Activated T-cell treated with anti-CD3 and anti-CD28 coated beads, Interleukin-2, amount 50 U/mL, for 4 hours (primary cell): Measurements from ENCODE around the gene ECM1. TPM values are rescaled to one million over a fixed set of nuclear protein-coding genes. Genes with fewer than 3 reads are reported as not detected.

Experiments
- ATAC-seq, 2 donors: fragments of 200-7000 bp; cut with Tn5 transposase; one replicate each; pipeline ENCODE4 v1.10.0; 2021
- DNase-seq: peaks from one replicate; pipeline ENCODE4 v3.0.0-alpha.2; 2020
- H3K27me3 Mint-ChIP-seq: one replicate; pipeline ENCODE4 v1.8.0; 2021; ENCODE audit warnings: low read depth, mixed read lengths
- H3K36me3 Mint-ChIP-seq: one replicate; pipeline ENCODE4 v1.8.0; 2022; ENCODE audit warnings: mixed read lengths; ENCODE audit not compliant: insufficient read depth
- H3K4me1 Mint-ChIP-seq: one replicate; pipeline ENCODE4 v1.8.0; 2021; ENCODE audit warnings: low read depth, mixed read lengths
- H3K4me3 Mint-ChIP-seq: one replicate; pipeline ENCODE4 v1.8.0; 2021; ENCODE audit warnings: mild to moderate bottlenecking, moderate library complexity, mixed read lengths
- H3K9me3 Mint-ChIP-seq: one replicate; pipeline ENCODE4 v1.8.0; 2021; ENCODE audit warnings: mixed read lengths
- total RNA-seq, 3 donors: library from RNA; stranded (reverse); gene quantifications; one replicate each; pipeline ENCODE4 v1.2.1, GENCODE V29; 2021

The ECM1 gene
- total RNA-seq, 3 donors from 2014 or later: 0.43 to 0.82 (median 0.50) TPM

DNA sequence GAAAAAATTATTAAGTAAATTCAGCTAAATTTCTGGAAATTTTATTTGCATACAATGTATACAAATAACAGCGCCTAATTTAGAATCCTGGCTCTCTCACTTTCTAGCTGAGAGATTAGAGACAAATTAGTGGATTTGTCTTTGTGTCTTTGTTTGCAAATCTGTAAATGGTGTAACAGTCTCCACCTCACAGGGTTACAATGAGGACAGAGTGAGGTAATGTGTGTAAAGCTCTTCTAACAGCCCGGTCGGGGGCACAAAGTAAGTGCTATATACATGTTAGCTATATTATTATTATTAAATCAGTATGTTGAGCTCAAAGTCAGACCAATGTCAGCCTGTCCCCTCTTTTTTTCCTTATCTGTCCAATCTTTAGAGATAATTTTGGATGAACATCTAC lies 36.3 kb downstream of the ECM1 start:
- Mint-ChIP-seq H3K9me3 (no peaks in the 10 kb centered on the region), H3K4me3 (no peak overlapping the region), H3K4me1 (peaks cover 3% of the 10 kb centered on the region), H3K27me3 (peaks cover 32% of the 10 kb centered on the region), H3K36me3 (no peaks in the 10 kb centered on the region)
- no peak for ATAC-seq
- no peak for DNase-seq

DNA sequence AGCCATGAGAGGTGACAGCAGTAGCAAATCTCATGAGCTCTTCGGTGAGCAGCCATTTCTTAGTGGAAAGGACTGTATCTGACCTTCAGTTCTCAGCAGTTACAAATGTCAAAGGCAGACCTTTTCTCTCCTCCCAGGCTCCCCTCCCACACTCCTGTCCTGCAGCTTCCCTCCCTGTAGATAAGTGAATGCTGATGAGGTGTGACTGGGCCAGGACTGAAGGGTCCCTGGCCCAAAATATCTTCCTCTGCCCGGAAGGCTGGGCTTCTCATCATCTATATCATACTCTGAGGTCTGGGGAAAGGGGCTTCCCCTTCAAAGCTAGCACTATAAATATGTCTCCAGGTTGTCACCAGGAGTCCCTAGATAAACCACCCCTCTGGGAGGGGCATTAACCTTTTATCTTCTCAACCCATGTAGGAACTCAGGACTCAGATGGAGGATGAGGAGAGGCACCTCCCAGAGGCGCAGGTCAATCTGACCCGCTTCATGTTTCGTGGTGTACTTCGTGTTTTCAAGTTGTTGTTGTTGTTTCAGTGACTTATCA lies 37.6 kb downstream of the ECM1 start:
- no peaks in the 10 kb centered on the region for H3K36me3 Mint-ChIP-seq
- H3K4me3 Mint-ChIP-seq: no peak overlapping the region
- no peak for DNase-seq
- ATAC-seq: no peak
- peaks cover 36% of the 10 kb centered on the region for H3K27me3 Mint-ChIP-seq
- H3K9me3 Mint-ChIP-seq: no peaks in the 10 kb centered on the region
- H3K4me1 Mint-ChIP-seq: peaks cover 7% of the 10 kb centered on the region

DNA sequence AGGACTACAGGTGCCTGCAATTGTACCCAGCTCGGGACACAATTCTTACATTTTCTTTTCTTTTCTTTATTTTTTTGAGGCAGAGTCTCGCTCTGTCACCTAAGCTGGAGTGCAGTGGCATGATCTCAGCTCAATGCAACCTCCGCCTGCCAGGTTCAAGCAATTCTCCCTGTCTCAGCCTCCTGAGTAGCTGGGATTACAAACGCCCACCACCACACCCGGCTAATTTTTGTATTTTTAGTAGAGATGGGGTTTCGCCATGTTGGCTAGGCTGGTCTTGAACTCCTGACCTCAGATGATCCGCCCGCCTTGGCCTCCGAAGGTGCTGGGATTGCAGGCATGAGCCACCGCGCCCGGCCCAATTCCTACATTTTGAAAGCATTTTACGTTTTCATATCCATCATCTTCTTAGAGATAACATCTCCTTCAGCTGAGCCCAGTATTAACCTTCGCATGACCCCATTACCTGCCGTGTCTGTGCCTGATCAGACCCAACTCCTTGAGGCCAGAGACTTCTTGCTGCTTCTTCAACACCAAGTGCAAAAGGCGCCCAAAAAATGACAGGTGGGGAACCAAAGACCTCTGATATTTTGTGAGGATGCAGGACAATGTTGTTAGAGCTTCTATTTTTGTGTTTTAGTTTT lies 38.5 kb downstream of the ECM1 start:
- H3K36me3 Mint-ChIP-seq: no peaks in the 10 kb centered on the region
- no peak for DNase-seq
- no peaks in the 10 kb centered on the region for H3K9me3 Mint-ChIP-seq
- no peak for ATAC-seq
- peaks cover 15% of the 10 kb centered on the region for H3K4me1 Mint-ChIP-seq
- H3K4me3 Mint-ChIP-seq: no peak overlapping the region
- peaks cover 38% of the 10 kb centered on the region for H3K27me3 Mint-ChIP-seq

DNA sequence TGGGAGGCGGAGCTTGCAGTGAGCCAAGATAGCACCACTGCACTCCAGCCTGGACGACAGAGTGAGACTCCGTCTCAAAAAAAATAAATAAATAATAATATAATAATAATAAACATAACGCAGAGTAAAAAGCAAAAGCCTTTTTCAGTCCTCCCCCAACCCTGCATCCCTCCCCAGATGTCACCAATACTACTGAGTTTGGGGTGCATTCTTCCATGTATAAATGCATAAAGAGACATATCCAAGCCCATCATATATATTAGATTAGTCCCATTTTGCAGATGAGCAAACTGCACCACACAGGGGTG lies 40.4 kb downstream of the ECM1 start:
- H3K36me3 Mint-ChIP-seq: no peaks in the 10 kb centered on the region
- H3K4me1 Mint-ChIP-seq: peaks cover 17% of the 10 kb centered on the region
- peaks cover 38% of the 10 kb centered on the region for H3K27me3 Mint-ChIP-seq
- no peak for ATAC-seq
- no peak for DNase-seq
- H3K9me3 Mint-ChIP-seq: no peaks in the 10 kb centered on the region
- H3K4me3 Mint-ChIP-seq: peak overlapping the region; percentile 66

DNA sequence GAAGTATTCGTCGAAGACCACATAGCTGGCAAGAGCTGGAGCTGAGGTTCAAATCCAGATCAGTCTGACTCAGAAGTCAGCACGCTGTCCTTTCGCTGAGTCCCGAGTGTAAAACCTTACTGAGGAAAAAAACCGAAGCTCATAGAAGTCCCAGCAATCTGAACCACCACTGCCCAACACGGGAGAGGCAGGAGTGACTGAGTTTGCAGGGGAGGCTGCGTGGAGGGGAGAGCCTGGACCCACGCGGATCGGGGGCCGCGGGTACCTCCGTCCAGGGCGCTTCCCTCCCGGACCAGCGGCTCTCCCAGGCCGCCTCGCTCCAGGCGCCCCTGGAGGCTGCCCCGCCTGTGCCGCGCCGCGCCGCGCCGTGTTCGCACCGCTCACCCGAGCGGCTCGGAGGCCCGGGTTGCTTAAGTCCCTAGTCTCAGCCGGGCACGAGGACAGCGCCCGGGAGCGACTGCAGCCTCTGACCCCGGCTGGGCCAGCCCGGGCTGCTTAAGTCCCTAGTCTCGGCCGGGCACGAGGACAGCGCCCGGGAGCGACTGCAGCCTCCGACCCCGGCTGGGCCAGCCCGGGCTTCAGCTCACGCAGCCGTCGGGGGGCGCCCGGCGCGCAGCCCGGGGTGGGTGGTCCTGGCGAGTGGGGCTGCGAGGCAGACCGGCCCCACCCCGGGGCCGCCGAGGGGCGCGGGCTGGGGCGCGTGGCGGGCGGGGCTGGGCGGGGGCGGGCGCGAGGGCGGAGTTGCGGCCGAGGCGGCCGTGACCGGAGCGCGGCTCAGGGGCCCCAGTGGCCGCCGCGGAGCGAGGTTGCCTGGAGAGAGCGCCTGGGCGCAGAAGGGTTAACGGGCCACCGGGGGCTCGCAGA lies 41.0 kb downstream of the ECM1 start, which contains the start of gene ADAMTSL4:
ADAMTSL4 (plus strand) TSS at position 777 of the 864 bp plus-strand sequence. CDS start 2,881 bp downstream, outside the sequence.
- DNase-seq: no peak
- peak; percentile 82 to 87 for ATAC-seq
- peak within 1 kb of the TSS; percentile 74 for H3K4me3 Mint-ChIP-seq
- no peaks in the 10 kb centered on the region for H3K36me3 Mint-ChIP-seq
- H3K4me1 Mint-ChIP-seq: peaks cover 17% of the 10 kb centered on the region
- no peaks in the 10 kb centered on the region for H3K9me3 Mint-ChIP-seq
- H3K27me3 Mint-ChIP-seq: peaks cover 35% of the 10 kb centered on the region

DNA sequence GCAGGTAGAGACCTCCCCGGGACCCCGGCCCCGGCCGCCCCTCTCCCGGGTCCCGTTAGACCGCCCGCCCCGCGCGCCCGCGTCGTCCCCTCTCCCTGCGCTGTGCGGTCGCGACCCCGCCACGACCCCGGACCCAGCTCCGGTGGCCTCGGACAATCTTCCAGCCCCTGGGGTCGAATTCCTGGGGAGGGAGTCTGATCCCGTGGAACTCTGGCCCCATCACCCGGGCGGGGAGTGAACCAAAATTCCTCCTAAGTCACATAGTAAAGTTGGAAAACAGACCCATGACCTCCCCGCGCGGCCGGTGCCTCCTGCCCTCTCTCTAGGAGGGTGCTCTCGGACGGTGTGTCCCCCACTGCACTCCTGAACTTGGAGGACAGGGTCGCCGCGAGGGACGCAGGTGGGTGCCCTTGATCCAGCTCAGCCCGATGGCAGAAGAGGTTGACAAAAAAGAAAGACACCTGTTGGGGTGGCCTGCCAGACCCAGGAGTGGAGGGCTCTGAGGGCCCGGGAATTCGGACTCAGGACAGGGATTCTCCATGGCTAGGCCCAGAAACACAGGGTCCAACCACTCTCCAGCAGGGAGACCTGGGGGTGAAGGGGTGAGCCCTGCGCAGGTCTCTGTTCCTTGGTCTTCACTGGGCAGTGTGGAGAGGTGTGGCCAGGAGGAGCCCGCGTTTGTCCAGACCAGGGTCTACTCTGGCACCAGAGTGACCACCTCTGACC lies 41.8 kb downstream of the ECM1 start:
- Mint-ChIP-seq H3K4me3 (peak overlapping the region; percentile 74), H3K4me1 (peaks cover 17% of the 10 kb centered on the region), H3K27me3 (peaks cover 29% of the 10 kb centered on the region)

DNA sequence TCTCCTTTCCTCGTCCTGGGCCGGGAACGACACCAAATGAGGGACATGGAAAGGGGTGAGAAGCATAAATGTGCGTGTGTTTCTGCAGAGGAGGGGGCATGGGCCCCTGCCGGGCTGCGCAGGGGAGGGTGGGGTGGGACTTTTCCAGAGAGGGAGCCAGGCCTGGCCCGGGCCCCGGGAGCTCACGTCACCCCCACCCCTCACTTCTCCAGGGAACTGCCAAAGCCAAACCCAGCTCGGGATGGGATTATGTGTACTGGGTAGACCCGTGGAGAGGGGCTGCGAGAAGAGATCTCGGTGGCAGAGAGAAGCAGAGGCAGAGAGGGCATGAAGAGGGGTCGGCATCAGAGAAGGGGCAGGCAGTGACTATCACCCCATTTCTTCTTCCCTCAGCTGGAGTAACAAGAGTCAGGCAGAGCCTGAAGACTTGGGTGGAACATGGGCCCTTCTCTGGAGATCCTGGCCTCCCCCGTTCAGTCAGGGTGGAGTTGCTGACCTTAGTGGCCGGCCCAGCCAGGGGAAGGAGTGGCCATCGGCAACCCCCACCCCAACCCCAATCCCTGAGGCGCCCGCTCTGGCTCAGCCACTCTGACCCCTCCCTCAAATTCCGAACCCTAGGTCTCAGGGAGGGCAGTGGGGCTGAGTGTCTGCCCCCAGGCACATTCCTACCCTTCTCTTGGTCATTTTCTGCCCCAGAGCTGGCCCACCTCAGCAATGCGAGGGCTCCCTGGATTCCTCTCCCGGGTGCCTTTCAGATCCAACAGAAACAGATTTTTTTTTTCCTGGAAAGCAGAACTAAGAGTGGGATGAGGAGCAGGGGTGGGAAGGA lies 42.5 kb downstream of the ECM1 start:
- Mint-ChIP-seq H3K9me3 (no peaks in the 10 kb centered on the region), H3K4me3 (no peak overlapping the region), H3K27me3 (peaks cover 27% of the 10 kb centered on the region), H3K36me3 (peaks cover 2% of the 10 kb centered on the region), H3K4me1 (peaks cover 17% of the 10 kb centered on the region)
- ATAC-seq: no peak
- DNase-seq: no peak

More for the DNA sequence above, 41.8 kb downstream of the ECM1 start:
- no peaks in the 10 kb centered on the region for H3K9me3 Mint-ChIP-seq
- no peaks in the 10 kb centered on the region for H3K36me3 Mint-ChIP-seq
- DNase-seq (no peak), ATAC-seq (no peak)

DNA sequence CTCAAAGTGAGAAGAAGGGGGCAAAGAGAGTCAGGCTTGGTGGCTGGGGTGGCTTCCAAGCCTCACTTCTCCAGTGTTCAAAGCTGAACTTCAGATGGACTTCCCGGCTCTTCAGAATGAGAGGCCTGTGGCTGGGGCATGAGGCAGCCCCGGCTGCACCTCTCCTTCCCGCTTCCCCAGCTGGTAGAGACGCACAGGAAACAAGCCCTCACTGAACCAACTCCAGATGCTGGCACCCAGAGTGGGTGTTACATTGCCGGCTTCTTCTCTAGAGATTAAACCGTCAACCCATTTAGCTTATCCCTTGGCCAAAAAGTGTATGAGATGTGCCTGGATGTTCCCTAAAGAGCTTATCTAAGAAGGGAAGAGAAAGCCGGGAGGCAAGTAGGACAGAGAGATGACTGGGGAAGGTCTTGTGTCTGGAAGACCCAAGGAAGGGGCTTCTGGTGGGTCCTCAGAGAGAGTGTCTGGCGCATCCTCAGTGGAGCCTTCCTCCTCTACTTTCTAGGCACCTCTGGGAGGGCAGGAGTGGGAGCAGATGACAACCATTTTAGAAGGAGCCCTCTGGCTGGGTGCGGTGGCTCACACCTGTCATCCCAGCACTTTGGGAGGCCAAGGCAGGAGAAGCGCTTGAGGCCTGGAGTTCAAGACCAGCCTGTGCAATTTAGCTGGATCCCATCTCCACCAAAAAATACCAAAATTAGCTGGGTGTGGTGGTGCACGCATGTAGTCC lies 43.3 kb downstream of the ECM1 start:
- Mint-ChIP-seq H3K27me3 (peaks cover 22% of the 10 kb centered on the region), H3K4me3 (no peak overlapping the region), H3K4me1 (peaks cover 17% of the 10 kb centered on the region), H3K9me3 (no peaks in the 10 kb centered on the region), H3K36me3 (peaks cover 5% of the 10 kb centered on the region)
- ATAC-seq (no peak), DNase-seq (no peak)

DNA sequence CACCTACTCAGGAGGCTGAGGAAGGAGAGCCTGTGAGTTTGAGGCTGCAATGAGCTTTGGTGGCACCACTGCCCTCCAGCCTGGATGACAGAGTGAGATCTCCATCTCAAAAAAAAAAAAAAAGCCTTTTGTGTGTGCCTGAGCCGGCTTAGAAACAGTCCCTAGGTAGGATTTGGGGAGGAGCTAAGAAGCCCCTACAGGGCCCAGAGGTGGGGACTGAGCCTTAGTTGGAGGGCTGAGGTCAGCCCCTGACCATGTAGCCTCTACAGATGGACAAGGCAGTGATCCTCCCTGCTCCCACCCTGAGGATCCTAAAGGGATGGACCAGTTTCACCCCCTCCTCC lies 43.8 kb downstream of the ECM1 start:
- Mint-ChIP-seq H3K27me3 (peaks cover 16% of the 10 kb centered on the region), H3K4me3 (no peak overlapping the region), H3K4me1 (peaks cover 17% of the 10 kb centered on the region), H3K9me3 (no peaks in the 10 kb centered on the region), H3K36me3 (peaks cover 5% of the 10 kb centered on the region)
- no peak for ATAC-seq
- no peak for DNase-seq

DNA sequence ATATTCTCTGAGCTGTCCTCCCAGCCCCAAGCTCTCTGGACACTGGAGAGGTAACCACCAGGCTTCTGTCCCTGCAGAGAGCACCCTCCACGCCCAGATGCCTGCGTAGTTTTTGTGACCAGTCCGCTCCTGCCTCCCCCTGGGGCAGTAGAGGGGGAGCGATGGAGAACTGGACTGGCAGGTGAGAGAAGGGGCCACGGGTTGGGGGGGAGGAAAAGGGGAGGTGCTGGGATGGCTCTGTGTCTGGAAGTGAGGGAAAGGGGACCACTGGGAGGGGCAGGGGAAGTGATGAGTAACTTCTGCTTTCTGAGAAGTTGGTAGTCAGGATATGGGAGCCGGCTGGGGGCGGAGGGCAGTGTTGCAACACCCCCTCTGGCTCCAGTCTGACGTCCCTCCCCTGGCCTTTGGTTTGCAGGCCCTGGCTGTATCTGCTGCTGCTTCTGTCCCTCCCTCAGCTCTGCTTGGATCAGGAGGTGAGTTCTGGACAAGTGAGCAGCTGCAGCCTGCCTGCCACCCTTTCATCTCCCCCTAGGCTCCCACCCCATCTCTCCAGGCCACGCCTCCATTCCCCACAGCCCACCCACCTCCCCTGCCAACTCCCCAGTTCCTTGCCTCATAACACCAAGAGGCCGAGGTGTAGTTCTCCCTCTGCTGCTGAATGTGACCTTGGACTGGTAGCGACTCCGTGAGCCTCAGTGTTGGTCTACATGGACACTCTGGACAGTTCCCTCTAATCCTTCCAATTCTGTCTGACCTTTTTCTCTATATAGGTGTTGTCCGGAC lies 44.4 kb downstream of the ECM1 start:
- no peak for ATAC-seq
- peaks cover 17% of the 10 kb centered on the region for H3K4me1 Mint-ChIP-seq
- peaks cover 12% of the 10 kb centered on the region for H3K27me3 Mint-ChIP-seq
- no peak for DNase-seq
- H3K9me3 Mint-ChIP-seq: no peaks in the 10 kb centered on the region
- no peak overlapping the region for H3K4me3 Mint-ChIP-seq
- H3K36me3 Mint-ChIP-seq: peaks cover 5% of the 10 kb centered on the region

DNA sequence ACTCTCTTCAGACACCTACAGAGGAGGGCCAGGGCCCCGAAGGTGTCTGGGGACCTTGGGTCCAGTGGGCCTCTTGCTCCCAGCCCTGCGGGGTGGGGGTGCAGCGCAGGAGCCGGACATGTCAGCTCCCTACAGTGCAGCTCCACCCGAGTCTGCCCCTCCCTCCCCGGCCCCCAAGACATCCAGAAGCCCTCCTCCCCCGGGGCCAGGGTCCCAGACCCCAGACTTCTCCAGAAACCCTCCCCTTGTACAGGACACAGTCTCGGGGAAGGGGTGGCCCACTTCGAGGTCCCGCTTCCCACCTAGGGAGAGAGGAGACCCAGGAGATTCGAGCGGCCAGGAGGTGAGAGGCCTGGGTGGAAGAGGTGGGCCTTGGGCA lies 45.0 kb downstream of the ECM1 start:
- H3K36me3 Mint-ChIP-seq: peaks cover 5% of the 10 kb centered on the region
- peaks cover 12% of the 10 kb centered on the region for H3K27me3 Mint-ChIP-seq
- no peak for ATAC-seq
- no peaks in the 10 kb centered on the region for H3K9me3 Mint-ChIP-seq
- H3K4me1 Mint-ChIP-seq: peaks cover 17% of the 10 kb centered on the region
- no peak overlapping the region for H3K4me3 Mint-ChIP-seq
- DNase-seq: no peak

DNA sequence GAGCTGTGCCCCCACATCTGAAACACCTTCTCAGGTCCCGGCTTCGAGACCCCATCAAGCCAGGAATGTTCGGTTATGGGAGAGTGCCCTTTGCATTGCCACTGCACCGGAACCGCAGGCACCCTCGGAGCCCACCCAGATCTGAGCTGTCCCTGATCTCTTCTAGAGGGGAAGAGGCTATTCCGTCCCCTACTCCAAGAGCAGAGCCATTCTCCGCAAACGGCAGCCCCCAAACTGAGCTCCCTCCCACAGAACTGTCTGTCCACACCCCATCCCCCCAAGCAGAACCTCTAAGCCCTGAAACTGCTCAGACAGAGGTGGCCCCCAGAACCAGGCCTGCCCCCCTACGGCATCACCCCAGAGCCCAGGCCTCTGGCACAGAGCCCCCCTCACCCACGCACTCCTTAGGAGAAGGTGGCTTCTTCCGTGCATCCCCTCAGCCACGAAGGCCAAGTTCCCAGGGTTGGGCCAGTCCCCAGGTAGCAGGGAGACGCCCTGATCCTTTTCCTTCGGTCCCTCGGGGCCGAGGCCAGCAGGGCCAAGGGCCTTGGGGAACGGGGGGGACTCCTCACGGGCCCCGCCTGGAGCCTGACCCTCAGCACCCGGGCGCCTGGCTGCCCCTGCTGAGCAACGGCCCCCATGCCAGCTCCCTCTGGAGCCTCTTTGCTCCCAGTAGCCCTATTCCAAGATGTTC lies 45.6 kb downstream of the ECM1 start:
- H3K4me1 Mint-ChIP-seq: peaks cover 15% of the 10 kb centered on the region
- DNase-seq (no peak), ATAC-seq (no peak)
- H3K36me3 Mint-ChIP-seq: peaks cover 5% of the 10 kb centered on the region
- no peak overlapping the region for H3K4me3 Mint-ChIP-seq
- peaks cover 9% of the 10 kb centered on the region for H3K27me3 Mint-ChIP-seq
- no peaks in the 10 kb centered on the region for H3K9me3 Mint-ChIP-seq
